Spleen (tissue), 11 donors: ENCODE results near the gene LDLRAD4. TPM values are rescaled to one million over a fixed set of nuclear protein-coding genes. Genes with fewer than 3 reads are reported as not detected.

Source experiments
- DNase-seq: peaks from one replicate; pipeline ENCODE4 v3.0.0-alpha.2; 2020
- H3K27ac ChIP-seq, 8 donors: fragments of 200-600 bp; sonication (generic) in 7 of 8; 1 replicate in 4 of 8; 2 replicates in 4 of 8; pipeline versions ENCODE4 v1.5.0 to v1.8.0; 2016 to 2021; ENCODE audit warnings: inconsistent platforms in 4 of 8, mild to moderate bottlenecking in 4 of 8, moderate library complexity in 1 of 8
- H3K27me3 ChIP-seq, 7 donors: fragments of 200-600 bp; sonication (generic) in 6 of 7; replicated peaks in 1 of 7; 1 replicate in 4 of 7; 2 replicates in 3 of 7; pipeline versions ENCODE4 v1.5.0 to v1.8.0; 2016 to 2021; ENCODE audit warnings: inconsistent platforms in 3 of 7, mild to moderate bottlenecking in 1 of 7
- H3K36me3 ChIP-seq, 6 donors: fragments of 200-600 bp; sonication (generic) in 5 of 6; 1 replicate in 4 of 6; 2 replicates in 2 of 6; pipeline versions ENCODE4 v1.5.0 to v1.8.0; 2016 to 2021; ENCODE audit warnings: inconsistent platforms in 2 of 6
- H3K4me1 ChIP-seq, 6 donors: fragments of 200-600 bp; sonication (generic) in 5 of 6; 1 replicate in 3 of 6; 2 replicates in 3 of 6; pipeline versions ENCODE4 v1.5.0 to v1.8.0; 2016 to 2021; ENCODE audit warnings: inconsistent platforms in 3 of 6
- H3K4me3 ChIP-seq, 8 donors: fragments of 200-600 bp; sonication (generic) in 7 of 8; 1 replicate in 4 of 8; 2 replicates in 4 of 8; pipeline versions ENCODE4 v1.5.0 to v1.8.0; 2016 to 2021; ENCODE audit warnings: inconsistent platforms in 4 of 8, mild to moderate bottlenecking in 4 of 8, moderate library complexity in 2 of 8
- H3K9me3 ChIP-seq, 8 donors: fragments of 200-600 bp; sonication (generic) in 7 of 8; 1 replicate in 4 of 8; 2 replicates in 4 of 8; pipeline versions ENCODE4 v1.5.0 to v1.8.0; 2016 to 2021; ENCODE audit warnings: inconsistent platforms in 4 of 8
- POLR2A ChIP-seq, 3 donors: fragments of 450-650 bp; IDR thresholded peaks; one replicate each; pipeline ENCODE4 v1.5.1; 2017; ENCODE audit warnings: antibody characterized with exemption in 3 of 3, mild to moderate bottlenecking in 1 of 3
- POLR2AphosphoS5 ChIP-seq, 3 donors: sonication (generic); formaldehyde crosslinking; IDR thresholded peaks; one replicate each; pipeline ENCODE4 v1.5.1; 2017; ENCODE audit warnings: antibody characterized with exemption in 3 of 3
- WGBS, 5 donors: extraction: QIAGEN DNeasy Blood & Tissue Kit in 3 of 5; methylation state at CpG; one replicate each; pipeline versions ENCODE4 v1.1.5 to v1.1.7; 2013 to 2018; 5-methylcytosine and 5-hydroxymethylcytosine counted together
- intact Hi-C: fragments of 100-400 bp; cut with DNase I; formaldehyde crosslinking; loops from one replicate; pipeline ENCODE4 v1.15.0; 2023; ENCODE audit warnings: low total_unique reads
- polyA plus RNA-seq, 3 donors: library from polyadenylated mRNA; stranded (reverse); fragments of 200-250 nt; gene quantifications; one replicate each; pipeline ENCODE4 v1.2.1, GENCODE V29; 2013
- total RNA-seq, 7 donors: library from RNA; depleted of rRNA in 3 of 7; stranded (reverse); fragments of >200 nt in 3 of 7; fragmentation: NEBNext Ultra II Directional in 4 of 7; extraction: Animal tissue kit (Norgen Biotek cat#: 25700) in 4 of 7; gene quantifications; one replicate each; pipeline versions ENCODE4 v1.1.0 to v1.2.1, GENCODE V29; 2016 to 2021
- TF ChIP-seq, protein P1 (sequence below), 11 experiments: fragments of 200-600 bp in 7 of 11; fragments of 450-650 bp in 4 of 11; sonication (generic) in 4 of 11; IDR thresholded peaks in 8 of 11; conservative IDR thresholded peaks in 3 of 11; 1 replicate in 7 of 11; 2 replicates in 4 of 11; pipeline versions ENCODE4 v1.4.0 to v1.8.0; 2016 to 2021; ENCODE audit warnings: antibody characterized with exemption in 11 of 11, inconsistent platforms in 4 of 11, mild to moderate bottlenecking in 1 of 11
- donor health status: healthy with polysubstance abuse.
- donor health status: DM: no; HTN: no; CAD: no; lungs with moderate emphysema.
- donor health status: DM: no; HTN: no; CAD: no.
- donor health status: Bipolar disorder and iron deficiency.
- donor health status: healthy.
- donor health status: DM: no; HTN: no; CAD: no.
- donor health status: DM: yes; HTN: yes; CAD: no.

LDLRAD4 gene
- total and polyA plus RNA-seq, 10 donors: 4.5 to 80.8 (median 46.4) TPM

DNA sequence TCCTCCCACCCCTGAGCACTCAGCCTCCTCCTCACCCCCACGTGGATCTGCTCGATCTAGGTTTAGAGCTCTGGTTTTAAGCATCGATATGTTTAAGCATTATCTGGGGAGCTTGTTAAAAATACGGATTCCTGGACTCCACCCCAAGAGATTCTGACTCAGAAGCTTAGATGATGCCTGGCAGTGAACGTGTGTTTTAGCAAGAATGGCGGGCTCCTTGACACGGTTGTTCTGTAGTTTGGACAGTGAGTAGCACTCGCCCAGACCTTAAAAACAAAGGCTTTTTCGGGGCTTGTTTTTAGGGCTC, 47.3 kb downstream of the LDLRAD4 start:
- Histone ChIP-seq H3K4me3 (no peak overlapping the region), H3K27me3 (no peaks in the 10 kb centered on the region), H3K4me1 (peaks cover 20 to 55% (median 40%) of the 10 kb centered on the region in 6 donors), H3K36me3 (no peaks in the 10 kb centered on the region), H3K27ac (peak overlapping the region in 1 of 8 donors; percentile 36), H3K9me3 (no peaks in the 10 kb centered on the region)
- TF ChIP-seq POLR2AphosphoS5 (IDR thresholded peaks at IDR 0.05): no peak
- TF ChIP-seq POLR2A (IDR thresholded peaks at IDR 0.05): no peak
- TF ChIP-seq, protein P1, sequence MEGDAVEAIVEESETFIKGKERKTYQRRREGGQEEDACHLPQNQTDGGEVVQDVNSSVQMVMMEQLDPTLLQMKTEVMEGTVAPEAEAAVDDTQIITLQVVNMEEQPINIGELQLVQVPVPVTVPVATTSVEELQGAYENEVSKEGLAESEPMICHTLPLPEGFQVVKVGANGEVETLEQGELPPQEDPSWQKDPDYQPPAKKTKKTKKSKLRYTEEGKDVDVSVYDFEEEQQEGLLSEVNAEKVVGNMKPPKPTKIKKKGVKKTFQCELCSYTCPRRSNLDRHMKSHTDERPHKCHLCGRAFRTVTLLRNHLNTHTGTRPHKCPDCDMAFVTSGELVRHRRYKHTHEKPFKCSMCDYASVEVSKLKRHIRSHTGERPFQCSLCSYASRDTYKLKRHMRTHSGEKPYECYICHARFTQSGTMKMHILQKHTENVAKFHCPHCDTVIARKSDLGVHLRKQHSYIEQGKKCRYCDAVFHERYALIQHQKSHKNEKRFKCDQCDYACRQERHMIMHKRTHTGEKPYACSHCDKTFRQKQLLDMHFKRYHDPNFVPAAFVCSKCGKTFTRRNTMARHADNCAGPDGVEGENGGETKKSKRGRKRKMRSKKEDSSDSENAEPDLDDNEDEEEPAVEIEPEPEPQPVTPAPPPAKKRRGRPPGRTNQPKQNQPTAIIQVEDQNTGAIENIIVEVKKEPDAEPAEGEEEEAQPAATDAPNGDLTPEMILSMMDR (IDR thresholded peaks at IDR 0.05 in 8 of 11, conservative IDR thresholded peaks at IDR 0.05 in 3 of 11): no peak
- intact Hi-C loops: no loop called here
- no peak for DNase-seq
- 78 to 90% (median 88%) methylated on average over 9 of the region's 9 CpGs for WGBS, 5 donors

DNA sequence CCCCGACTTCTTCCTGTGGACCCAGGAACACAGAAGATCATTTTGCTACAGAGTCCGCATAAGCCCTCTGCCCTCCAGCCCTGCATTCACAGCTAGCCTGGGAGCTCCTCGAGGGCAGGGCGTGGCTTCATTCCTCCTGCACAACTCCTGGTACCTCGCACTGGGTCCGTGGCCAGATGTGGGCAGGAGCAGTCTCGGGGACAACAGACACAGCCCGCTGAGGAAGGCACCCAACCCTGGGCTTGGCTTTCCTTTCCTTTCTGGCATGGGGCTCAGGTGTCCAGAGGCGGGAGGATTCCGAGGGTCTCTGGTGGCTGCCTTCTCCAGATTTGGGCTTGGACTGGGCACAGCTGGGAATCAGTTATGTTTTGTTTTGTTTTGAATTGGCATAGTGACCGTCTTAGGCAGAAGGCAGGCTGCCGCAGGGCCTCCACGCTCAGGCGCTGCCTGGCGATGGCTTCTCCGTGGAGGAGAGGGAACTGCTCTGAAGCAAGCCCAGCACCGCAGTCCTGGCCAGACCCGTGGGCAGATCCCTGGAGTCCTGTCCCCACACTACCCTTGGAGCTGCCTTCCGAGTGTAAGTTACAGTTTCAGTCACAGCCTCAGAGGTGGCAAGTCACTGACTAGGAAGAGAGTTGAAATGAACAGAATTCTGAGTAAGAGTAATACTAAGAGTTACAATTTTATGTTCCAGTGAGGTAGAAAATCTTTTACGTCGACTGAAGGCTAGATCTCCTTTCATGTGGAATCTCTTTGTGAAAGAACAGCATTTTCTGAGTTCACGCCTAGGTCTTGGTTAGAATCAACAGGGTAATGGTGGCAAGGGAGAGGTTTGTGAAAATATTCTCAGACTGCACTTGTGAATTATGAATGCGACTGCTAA, 47.9 kb downstream of the LDLRAD4 start:
- no peaks in the 10 kb centered on the region for H3K27me3 ChIP-seq
- peak; percentile 66 for DNase-seq
- H3K9me3 ChIP-seq: no peaks in the 10 kb centered on the region
- TF ChIP-seq, protein P1 (IDR thresholded peaks at IDR 0.05 in 8 of 11, conservative IDR thresholded peaks at IDR 0.05 in 3 of 11): no peak
- TF ChIP-seq POLR2A (IDR thresholded peaks at IDR 0.05) (no peak), POLR2AphosphoS5 (IDR thresholded peaks at IDR 0.05) (no peak)
- intact Hi-C loops: no loop called here
- H3K4me1 ChIP-seq: peaks cover 17 to 52% (median 37%) of the 10 kb centered on the region in 6 donors
- peak overlapping the region in 2 of 8 donors; percentile 36 to 44 for H3K27ac ChIP-seq
- H3K4me3 ChIP-seq: no peak overlapping the region
- H3K36me3 ChIP-seq: no peaks in the 10 kb centered on the region
- WGBS, 5 donors: 73 to 83% (median 82%) methylated on average over 21 to 23 of the region's 23 CpGs

DNA sequence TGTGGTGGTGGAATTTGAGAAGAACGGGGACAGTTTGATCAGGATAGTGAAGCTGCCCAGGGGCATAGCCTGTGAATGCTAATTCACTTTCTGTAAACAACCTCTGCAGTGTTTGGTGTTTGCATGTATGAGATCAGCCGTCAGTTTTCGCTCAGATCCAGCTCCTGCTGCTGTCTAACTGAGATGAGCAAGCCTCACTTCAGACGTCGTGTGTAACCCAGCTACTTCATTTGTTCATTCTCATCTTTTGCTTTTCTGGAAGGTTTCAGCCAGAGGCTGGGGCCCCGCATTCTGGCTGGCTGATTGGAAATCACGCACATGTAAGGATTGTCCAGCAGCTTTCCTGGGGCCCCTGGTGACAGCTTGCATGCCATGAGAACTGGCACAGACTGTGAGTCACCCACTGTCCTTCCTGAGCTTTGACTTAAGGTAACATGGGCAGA, 48.9 kb downstream of the LDLRAD4 start:
- Histone ChIP-seq H3K27ac (peak overlapping the region in 1 of 8 donors; percentile 17), H3K27me3 (no peaks in the 10 kb centered on the region), H3K36me3 (no peaks in the 10 kb centered on the region), H3K9me3 (no peaks in the 10 kb centered on the region), H3K4me3 (no peak overlapping the region), H3K4me1 (peaks cover 17 to 54% (median 35%) of the 10 kb centered on the region in 6 donors)
- 82 to 90% (median 88%) methylated on average over 7 of the region's 7 CpGs for WGBS, 5 donors
- intact Hi-C loops: no loop called here
- DNase-seq: peak; percentile 27
- TF ChIP-seq, protein P1 (IDR thresholded peaks at IDR 0.05 in 8 of 11, conservative IDR thresholded peaks at IDR 0.05 in 3 of 11): no peak
- no peak for TF ChIP-seq POLR2A (IDR thresholded peaks at IDR 0.05)
- no peak for TF ChIP-seq POLR2AphosphoS5 (IDR thresholded peaks at IDR 0.05)
